K562 (cell line): ENCODE results near the gene RTP3. TPM values are rescaled to one million over a fixed set of nuclear protein-coding genes. Genes with fewer than 3 reads are reported as not detected.

ENCODE experiments used
- polyA plus RNA-seq, 8 experiments: library from polyadenylated mRNA; depleted of rRNA in 4 of 8; stranded (reverse) in 5 of 8; unstranded in 3 of 8; fragments of >200 nt; fragmentation: Nextera tagmentation in 2 of 8; fragmentation: Illumina TruSeq in 1 of 8; extraction: Ambion mirVana in 2 of 8; extraction: Trizol in 1 of 8; gene quantifications; 2 replicates each; pipeline versions ENCODE4 v1.2.1 to v1.2.3, GENCODE V29; 2011 to 2014; ENCODE audit warnings: inconsistent platforms in 1 of 8, missing spikeins in 1 of 8
- total RNA-seq, 7 experiments: library from RNA; depleted of rRNA in 6 of 7; stranded (reverse); fragments of >200 nt in 6 of 7; fragmentation: Illumina TruSeq in 2 of 7; extraction: Trizol in 2 of 7; gene quantifications; 2 replicates each; pipeline versions ENCODE4 v1.2.1 to v1.2.3, GENCODE V29; 2011 to 2021; ENCODE audit warnings: low replicate concordance in 1 of 7
- TF ChIP-seq, protein P1 (sequence below): fragments of 450-650 bp; IDR thresholded peaks from 2 replicates; pipeline ENCODE4 v1.6.1; 2016; ENCODE audit warnings: mild to moderate bottlenecking, moderate library complexity

The RTP3 gene
- total and polyA plus RNA-seq, 9 of the 15 experiments (the other 6 are each of a cell fraction or from before 2014, with no cell fraction given) = not detected

DNA sequence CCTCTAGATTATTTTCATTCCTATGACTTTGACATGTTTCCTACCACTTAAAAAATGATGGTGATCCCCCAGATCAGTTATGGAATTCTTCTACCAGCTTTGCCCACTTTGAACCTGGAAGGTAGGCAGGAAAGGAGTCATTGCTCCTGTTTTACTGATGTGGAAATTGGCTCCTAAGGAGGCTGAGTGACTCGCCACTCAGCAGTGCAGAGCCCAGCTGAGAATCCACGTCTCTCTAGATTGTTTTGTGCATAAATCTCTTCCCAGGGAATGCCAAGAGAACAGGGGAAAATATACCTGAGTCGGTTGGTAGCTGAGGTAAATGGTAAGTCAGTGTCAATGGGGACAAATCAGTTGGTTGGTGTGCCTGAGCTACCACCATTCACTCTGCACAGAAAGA is 37.7 kb upstream of the RTP3 start (continued):
- TF ChIP-seq, protein P1, sequence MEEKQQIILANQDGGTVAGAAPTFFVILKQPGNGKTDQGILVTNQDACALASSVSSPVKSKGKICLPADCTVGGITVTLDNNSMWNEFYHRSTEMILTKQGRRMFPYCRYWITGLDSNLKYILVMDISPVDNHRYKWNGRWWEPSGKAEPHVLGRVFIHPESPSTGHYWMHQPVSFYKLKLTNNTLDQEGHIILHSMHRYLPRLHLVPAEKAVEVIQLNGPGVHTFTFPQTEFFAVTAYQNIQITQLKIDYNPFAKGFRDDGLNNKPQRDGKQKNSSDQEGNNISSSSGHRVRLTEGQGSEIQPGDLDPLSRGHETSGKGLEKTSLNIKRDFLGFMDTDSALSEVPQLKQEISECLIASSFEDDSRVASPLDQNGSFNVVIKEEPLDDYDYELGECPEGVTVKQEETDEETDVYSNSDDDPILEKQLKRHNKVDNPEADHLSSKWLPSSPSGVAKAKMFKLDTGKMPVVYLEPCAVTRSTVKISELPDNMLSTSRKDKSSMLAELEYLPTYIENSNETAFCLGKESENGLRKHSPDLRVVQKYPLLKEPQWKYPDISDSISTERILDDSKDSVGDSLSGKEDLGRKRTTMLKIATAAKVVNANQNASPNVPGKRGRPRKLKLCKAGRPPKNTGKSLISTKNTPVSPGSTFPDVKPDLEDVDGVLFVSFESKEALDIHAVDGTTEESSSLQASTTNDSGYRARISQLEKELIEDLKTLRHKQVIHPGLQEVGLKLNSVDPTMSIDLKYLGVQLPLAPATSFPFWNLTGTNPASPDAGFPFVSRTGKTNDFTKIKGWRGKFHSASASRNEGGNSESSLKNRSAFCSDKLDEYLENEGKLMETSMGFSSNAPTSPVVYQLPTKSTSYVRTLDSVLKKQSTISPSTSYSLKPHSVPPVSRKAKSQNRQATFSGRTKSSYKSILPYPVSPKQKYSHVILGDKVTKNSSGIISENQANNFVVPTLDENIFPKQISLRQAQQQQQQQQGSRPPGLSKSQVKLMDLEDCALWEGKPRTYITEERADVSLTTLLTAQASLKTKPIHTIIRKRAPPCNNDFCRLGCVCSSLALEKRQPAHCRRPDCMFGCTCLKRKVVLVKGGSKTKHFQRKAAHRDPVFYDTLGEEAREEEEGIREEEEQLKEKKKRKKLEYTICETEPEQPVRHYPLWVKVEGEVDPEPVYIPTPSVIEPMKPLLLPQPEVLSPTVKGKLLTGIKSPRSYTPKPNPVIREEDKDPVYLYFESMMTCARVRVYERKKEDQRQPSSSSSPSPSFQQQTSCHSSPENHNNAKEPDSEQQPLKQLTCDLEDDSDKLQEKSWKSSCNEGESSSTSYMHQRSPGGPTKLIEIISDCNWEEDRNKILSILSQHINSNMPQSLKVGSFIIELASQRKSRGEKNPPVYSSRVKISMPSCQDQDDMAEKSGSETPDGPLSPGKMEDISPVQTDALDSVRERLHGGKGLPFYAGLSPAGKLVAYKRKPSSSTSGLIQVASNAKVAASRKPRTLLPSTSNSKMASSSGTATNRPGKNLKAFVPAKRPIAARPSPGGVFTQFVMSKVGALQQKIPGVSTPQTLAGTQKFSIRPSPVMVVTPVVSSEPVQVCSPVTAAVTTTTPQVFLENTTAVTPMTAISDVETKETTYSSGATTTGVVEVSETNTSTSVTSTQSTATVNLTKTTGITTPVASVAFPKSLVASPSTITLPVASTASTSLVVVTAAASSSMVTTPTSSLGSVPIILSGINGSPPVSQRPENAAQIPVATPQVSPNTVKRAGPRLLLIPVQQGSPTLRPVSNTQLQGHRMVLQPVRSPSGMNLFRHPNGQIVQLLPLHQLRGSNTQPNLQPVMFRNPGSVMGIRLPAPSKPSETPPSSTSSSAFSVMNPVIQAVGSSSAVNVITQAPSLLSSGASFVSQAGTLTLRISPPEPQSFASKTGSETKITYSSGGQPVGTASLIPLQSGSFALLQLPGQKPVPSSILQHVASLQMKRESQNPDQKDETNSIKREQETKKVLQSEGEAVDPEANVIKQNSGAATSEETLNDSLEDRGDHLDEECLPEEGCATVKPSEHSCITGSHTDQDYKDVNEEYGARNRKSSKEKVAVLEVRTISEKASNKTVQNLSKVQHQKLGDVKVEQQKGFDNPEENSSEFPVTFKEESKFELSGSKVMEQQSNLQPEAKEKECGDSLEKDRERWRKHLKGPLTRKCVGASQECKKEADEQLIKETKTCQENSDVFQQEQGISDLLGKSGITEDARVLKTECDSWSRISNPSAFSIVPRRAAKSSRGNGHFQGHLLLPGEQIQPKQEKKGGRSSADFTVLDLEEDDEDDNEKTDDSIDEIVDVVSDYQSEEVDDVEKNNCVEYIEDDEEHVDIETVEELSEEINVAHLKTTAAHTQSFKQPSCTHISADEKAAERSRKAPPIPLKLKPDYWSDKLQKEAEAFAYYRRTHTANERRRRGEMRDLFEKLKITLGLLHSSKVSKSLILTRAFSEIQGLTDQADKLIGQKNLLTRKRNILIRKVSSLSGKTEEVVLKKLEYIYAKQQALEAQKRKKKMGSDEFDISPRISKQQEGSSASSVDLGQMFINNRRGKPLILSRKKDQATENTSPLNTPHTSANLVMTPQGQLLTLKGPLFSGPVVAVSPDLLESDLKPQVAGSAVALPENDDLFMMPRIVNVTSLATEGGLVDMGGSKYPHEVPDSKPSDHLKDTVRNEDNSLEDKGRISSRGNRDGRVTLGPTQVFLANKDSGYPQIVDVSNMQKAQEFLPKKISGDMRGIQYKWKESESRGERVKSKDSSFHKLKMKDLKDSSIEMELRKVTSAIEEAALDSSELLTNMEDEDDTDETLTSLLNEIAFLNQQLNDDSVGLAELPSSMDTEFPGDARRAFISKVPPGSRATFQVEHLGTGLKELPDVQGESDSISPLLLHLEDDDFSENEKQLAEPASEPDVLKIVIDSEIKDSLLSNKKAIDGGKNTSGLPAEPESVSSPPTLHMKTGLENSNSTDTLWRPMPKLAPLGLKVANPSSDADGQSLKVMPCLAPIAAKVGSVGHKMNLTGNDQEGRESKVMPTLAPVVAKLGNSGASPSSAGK = no peak
- TF ChIP-seq, all 486 proteins: peak for 0
